Measurements from ENCODE around the gene NOS1. TPM values are rescaled to one million over a fixed set of nuclear protein-coding genes. Genes with fewer than 3 reads are reported as not detected.

NOS1 gene
- total and polyA plus RNA-seq, 2 donors (not counting 1 experiment from before 2014, with no cell fraction given), result under 0.01 TPM; not detected in 1

DNA sequence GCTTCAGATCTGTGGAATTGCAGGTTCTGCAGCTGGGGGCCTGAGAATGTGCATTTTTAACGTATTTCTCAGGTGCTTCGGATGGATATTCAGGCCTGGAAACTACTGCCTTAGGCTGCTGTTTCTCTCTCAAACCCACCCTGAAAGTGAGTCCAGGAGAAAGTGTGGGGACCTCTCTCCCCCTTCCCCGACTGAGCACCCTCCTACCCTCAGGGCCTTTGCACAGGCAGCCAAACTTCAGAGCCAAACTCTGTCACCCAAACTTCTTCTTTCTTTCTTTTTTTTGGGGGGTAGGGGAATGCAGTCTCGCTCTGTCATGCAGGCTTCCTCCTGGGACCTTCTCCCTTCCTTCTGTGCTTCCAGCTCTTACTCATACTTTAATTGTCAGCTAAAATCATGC lies 88.7 kb downstream of the NOS1 start:
- no peak overlapping the region for H3K27ac ChIP-seq (ENCODE audit: insufficient read depth, low read length)
- H4K20me1 ChIP-seq (ENCODE audit: control insufficient read depth, extremely low read depth, insufficient read depth, low read length), result no peaks in the 10 kb centered on the region
- H3K4me3 ChIP-seq (replicated peaks in 1 of 4; ENCODE audit: control extremely low read depth in 1 of 4, insufficient read depth in 1 of 4, low read depth in 3 of 4, low read length in 4 of 4), result no peak overlapping the region
- no peaks in the 10 kb centered on the region for H3K79me2 ChIP-seq (ENCODE audit: control insufficient read depth, insufficient read depth, low read length)
- no peaks in the 10 kb centered on the region for H3K9me3 ChIP-seq (ENCODE audit: control insufficient read depth, insufficient read depth, low read depth, low read length)
- H3K36me3 ChIP-seq (ENCODE audit: control insufficient read depth, insufficient read depth, low read length), result no peaks in the 10 kb centered on the region
- H2AFZ ChIP-seq (ENCODE audit: low read length), result no peak overlapping the region
- no peak overlapping the region for H3K4me2 ChIP-seq (ENCODE audit: extremely low read depth, insufficient read depth, low read length)
- H3K27me3 ChIP-seq (ENCODE audit: control insufficient read depth, insufficient read depth, low read length), result no peaks in the 10 kb centered on the region
- DNase-seq (ENCODE audit: low read depth in 2 of 2), result no peak
- no peak overlapping the region for H3K9ac ChIP-seq (ENCODE audit: insufficient read depth, low read length)
- no peaks in the 10 kb centered on the region for H3K4me1 ChIP-seq (ENCODE audit: control insufficient read depth, extremely low read depth, insufficient read depth, low read length)
- no peak for TF ChIP-seq EZH2 (IDR thresholded peaks at IDR 0.05; ENCODE audit: low read length, missing control alignments)
- TF ChIP-seq, protein P1, sequence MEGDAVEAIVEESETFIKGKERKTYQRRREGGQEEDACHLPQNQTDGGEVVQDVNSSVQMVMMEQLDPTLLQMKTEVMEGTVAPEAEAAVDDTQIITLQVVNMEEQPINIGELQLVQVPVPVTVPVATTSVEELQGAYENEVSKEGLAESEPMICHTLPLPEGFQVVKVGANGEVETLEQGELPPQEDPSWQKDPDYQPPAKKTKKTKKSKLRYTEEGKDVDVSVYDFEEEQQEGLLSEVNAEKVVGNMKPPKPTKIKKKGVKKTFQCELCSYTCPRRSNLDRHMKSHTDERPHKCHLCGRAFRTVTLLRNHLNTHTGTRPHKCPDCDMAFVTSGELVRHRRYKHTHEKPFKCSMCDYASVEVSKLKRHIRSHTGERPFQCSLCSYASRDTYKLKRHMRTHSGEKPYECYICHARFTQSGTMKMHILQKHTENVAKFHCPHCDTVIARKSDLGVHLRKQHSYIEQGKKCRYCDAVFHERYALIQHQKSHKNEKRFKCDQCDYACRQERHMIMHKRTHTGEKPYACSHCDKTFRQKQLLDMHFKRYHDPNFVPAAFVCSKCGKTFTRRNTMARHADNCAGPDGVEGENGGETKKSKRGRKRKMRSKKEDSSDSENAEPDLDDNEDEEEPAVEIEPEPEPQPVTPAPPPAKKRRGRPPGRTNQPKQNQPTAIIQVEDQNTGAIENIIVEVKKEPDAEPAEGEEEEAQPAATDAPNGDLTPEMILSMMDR (conservative IDR thresholded peaks at IDR 0.05 in 1 of 2, IDR thresholded peaks at IDR 0.05 in 1 of 2; ENCODE audit: low read depth in 1 of 2, low read length in 2 of 2), result no peak

DNA sequence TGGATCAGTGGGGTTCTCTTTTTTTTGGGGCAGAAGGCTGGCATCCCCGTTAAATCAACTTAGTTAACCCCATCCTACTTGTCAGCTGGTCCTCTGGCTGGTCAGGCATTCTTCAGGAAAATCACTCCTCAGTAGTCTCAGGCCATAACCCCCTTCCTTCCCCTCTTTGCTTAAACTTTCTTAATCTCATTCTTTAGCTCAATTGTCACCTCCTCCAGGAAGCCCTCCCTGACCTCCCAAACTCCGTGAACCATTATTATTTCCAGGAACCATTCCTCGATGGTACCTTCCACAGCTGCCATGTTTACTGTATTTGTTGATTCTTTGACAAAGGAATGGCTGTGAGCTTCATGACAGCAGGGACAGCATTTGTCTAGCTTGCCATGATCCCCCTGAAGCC lies 98.7 kb downstream of the NOS1 start:
- Histone ChIP-seq H4K20me1 (ENCODE audit: control insufficient read depth, extremely low read depth, insufficient read depth, low read length) (no peaks in the 10 kb centered on the region), H3K4me1 (ENCODE audit: control insufficient read depth, extremely low read depth, insufficient read depth, low read length) (no peaks in the 10 kb centered on the region), H3K9ac (ENCODE audit: insufficient read depth, low read length) (no peak overlapping the region), H3K36me3 (ENCODE audit: control insufficient read depth, insufficient read depth, low read length) (no peaks in the 10 kb centered on the region), H3K4me3 (replicated peaks in 1 of 4; ENCODE audit: control extremely low read depth in 1 of 4, insufficient read depth in 1 of 4, low read depth in 3 of 4, low read length in 4 of 4) (no peak overlapping the region), H3K27ac (ENCODE audit: insufficient read depth, low read length) (no peak overlapping the region), H3K79me2 (ENCODE audit: control insufficient read depth, insufficient read depth, low read length) (no peaks in the 10 kb centered on the region), H3K27me3 (ENCODE audit: control insufficient read depth, insufficient read depth, low read length) (no peaks in the 10 kb centered on the region), H2AFZ (ENCODE audit: low read length) (no peak overlapping the region), H3K4me2 (ENCODE audit: extremely low read depth, insufficient read depth, low read length) (no peak overlapping the region), H3K9me3 (ENCODE audit: control insufficient read depth, insufficient read depth, low read depth, low read length) (no peaks in the 10 kb centered on the region)
- DNase-seq (ENCODE audit: low read depth in 2 of 2), result no peak
- TF ChIP-seq, protein P1 (conservative IDR thresholded peaks at IDR 0.05 in 1 of 2, IDR thresholded peaks at IDR 0.05 in 1 of 2; ENCODE audit: low read depth in 1 of 2, low read length in 2 of 2), result no peak
- TF ChIP-seq EZH2 (IDR thresholded peaks at IDR 0.05; ENCODE audit: low read length, missing control alignments), result no peak

DNA sequence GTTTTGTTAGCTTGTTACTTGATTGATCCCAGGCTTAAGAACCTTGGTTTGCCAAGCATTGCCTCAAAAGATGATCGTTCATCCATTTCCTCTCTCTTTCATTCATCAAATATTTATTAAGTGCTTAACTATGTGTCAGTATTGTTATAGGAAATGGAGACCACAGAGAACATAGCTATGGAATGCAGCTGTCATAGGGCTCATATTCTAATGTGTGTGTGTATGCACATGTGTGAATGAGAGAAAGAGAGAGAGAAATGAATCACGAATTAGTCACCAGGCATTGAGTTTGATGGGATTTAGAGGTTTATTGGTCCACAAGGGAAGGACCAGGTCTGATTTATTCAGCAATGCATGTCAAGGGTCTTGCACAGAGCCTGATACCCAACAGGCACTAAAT lies 100.2 kb downstream of the NOS1 start:
- Histone ChIP-seq H3K36me3 (ENCODE audit: control insufficient read depth, insufficient read depth, low read length) (no peaks in the 10 kb centered on the region), H3K27me3 (ENCODE audit: control insufficient read depth, insufficient read depth, low read length) (no peaks in the 10 kb centered on the region), H3K4me2 (ENCODE audit: extremely low read depth, insufficient read depth, low read length) (no peak overlapping the region), H3K9me3 (ENCODE audit: control insufficient read depth, insufficient read depth, low read depth, low read length) (no peaks in the 10 kb centered on the region), H3K9ac (ENCODE audit: insufficient read depth, low read length) (no peak overlapping the region), H3K4me3 (replicated peaks in 1 of 4; ENCODE audit: control extremely low read depth in 1 of 4, insufficient read depth in 1 of 4, low read depth in 3 of 4, low read length in 4 of 4) (no peak overlapping the region), H3K27ac (ENCODE audit: insufficient read depth, low read length) (no peak overlapping the region), H4K20me1 (ENCODE audit: control insufficient read depth, extremely low read depth, insufficient read depth, low read length) (no peaks in the 10 kb centered on the region), H3K79me2 (ENCODE audit: control insufficient read depth, insufficient read depth, low read length) (no peaks in the 10 kb centered on the region), H3K4me1 (ENCODE audit: control insufficient read depth, extremely low read depth, insufficient read depth, low read length) (no peaks in the 10 kb centered on the region), H2AFZ (ENCODE audit: low read length) (no peak overlapping the region)
- DNase-seq (ENCODE audit: low read depth in 2 of 2), result peak in 1 of 2 donors; percentile 21
- TF ChIP-seq, protein P1 (conservative IDR thresholded peaks at IDR 0.05 in 1 of 2, IDR thresholded peaks at IDR 0.05 in 1 of 2; ENCODE audit: low read depth in 1 of 2, low read length in 2 of 2), result no peak
- TF ChIP-seq EZH2 (IDR thresholded peaks at IDR 0.05; ENCODE audit: low read length, missing control alignments), result no peak

All from fibroblast of lung (primary cell).